Measurements from ENCODE around the gene TMEM63A.

The TMEM63A gene

GRCh38 chr1:225886159-225887029 is 4.2 kb upstream of the TMEM63A start:
- DNase-seq (ENCODE audit: low spot score): no peak

DNA sequence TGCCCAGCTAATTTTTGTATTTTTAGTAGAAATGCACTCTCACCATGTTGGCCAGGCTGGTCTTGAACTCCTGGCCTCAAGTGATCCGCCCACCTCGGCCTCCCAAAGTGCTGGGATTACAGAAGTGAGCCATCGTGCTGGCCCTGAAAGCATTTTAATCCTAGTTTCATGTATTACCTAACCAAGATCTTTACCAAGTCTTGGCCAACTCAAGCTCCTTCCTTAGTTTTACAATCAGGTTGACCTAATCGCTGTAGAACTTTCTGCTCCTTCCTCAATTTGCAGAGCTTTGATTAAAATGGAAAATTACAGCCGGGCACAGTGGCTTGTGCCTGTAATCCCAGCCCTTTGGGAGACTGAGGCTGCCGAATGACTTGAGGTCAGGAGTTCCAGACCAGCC is 3.2 kb upstream of the TMEM63A start:
- no peak for DNase-seq (ENCODE audit: low spot score)

DNA sequence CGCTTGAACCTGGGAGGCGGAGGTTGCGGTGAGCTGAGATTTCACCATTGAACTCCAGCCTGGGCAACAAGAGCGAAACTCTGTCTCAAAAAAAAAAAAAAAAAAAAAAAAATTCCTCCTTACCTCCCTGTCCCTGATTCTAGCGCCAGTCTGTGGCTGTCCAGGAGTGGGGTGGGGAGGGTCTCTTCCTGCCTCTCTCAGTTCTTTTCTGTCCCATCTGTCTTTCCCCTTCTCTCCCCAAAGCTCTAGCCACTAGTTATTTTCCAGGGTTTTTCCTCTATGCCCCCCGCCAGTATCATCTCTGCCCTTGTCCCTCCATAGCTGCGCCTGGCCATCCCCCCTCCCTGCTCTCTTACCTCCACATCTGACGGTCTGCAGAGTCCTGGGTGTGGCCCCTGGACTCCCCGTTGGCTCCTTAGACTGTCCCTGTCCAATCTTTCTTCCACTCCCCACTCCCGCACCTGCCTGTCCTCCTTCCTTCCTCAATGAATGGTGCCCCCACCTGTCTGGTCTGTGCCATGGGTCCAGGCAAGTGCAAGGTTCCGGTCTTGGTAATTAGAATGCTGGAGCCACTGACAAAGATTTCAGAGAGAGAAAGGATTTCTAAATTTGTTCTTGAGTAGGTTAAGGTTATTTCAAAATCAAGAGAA is 1.6 kb upstream of the TMEM63A start:
- DNase-seq (ENCODE audit: low spot score): no peak

DNA sequence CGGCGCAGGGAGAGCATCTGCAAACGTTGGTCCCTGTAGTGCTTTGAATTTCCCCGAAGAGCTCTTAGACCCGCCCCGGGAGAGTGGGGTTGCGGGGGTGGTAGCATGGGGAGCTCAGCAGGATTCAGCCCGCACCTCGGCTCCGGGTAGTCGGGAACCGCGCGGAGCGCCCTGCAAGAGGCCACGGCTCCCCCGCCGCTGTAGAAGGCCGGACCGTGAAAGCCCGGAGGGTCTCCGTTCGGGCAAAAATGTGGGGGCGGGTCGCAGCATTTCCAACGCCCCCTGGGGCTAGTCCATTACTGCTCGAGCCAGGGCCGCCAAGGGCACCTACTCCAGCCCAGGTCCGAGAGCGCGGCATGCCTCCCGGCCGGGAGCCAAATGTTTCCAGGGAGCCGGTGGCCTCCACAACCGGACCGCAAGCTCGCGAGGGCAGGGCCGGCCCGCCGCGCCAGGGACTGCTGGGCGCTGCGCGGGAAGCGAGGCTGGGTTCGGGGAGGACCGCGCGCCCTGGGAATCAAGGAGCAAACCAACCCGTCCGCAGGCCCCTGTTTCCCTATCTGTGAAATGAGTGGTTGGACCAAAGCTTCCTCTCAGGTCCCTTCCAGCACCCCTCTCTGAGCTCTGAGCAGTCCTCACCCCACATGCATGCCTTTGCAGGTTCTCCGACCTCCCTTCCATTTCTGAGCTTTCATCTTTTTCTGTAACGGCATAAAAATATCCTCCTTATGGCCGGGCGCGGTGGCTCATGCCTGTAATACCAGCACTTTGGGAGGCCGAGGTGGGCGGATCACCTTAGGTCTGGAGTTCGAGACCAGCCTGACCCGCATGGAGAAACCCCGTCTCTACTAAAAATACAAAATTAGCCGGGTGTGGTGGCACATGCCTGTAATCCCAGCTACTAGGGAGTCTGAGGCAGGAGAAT is 775 bp upstream of the TMEM63A start:
- DNase-seq (ENCODE audit: low spot score): no peak

DNA sequence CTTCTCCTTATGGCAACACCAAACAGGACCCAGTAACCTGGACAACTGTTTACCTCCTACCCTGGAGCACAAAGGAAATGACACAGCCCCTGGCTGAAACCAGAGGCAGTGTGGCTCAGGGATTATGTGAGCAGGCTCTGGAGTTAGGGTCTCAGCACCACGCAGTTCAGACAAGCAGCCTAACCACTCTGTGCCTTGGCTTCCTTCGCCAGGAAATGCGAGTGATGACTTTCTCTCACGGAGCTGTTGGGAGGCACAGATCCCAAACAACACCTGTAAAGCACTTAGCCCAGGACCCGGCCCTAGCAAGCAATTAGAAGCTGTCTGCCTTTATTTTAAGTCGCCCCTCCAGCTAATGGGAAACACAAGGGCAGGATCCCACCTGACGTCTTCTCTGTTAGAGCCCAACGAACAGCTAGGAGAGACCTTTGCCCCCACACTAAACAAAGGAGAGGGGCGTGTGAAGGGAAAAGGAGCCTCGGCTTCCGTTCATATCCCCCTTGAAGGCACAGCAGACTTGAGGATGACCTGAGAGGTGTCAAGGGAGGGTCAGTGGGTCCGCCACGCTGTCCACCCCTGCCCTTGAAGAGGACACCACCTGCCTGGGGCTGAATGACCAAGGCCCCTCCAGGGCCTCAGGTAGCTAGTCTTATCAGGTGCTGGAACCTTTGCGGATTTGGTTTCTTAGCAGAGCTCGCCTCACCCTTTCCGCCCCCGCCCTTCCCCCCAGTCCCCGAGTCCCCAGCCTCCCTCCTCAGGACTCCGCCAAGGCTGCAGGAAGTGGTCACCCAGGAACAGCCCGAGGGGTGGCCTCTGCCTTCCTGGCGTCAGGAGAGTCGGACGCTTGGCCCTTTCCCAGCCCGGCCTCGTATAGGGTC is 860 bp downstream of the TMEM63A start:
- peak; percentile 67 for DNase-seq (ENCODE audit: low spot score)

- no peak for DNase-seq (ENCODE audit: low spot score)
Measured at GRCh38 chr1:225880636-225881035, 1.5 kb downstream of the TMEM63A start.

GRCh38 chr1:225880222-225880588 is 2.0 kb downstream of the TMEM63A start:
- no peak for DNase-seq (ENCODE audit: low spot score)

DNA sequence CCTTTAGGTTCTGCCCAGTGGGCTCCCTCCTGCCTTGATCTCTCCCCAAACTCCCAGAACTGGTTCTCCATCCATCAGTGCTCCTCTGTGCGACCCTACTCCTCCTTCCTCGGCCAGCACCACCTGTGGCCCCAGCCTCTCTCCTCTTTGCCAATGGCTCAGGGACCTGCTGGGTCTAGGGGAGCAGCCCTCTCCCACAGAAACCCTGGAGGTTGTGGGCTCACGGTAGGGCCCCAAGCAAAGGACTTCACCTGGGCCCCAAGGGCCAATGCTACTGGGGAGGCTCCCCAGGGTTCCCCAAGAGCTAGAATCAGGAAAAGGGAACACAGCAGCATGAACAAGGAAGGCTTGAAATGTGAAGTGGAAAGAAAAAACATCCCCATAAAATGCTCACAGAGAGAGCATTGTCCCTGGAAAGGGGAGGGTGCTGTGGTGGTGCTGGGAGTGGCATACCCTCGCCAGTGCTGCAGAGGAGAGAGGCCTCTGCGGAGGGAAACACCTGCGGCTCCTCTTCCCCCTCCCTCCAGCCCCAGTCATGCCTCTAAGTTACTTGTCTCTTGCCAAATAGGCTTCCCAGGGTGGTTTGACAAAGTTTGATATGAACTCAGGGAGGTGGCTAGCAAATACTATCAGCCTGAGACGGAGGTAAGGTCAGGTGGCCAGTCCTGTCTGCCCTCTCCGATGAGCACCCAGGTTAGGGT is 2.5 kb downstream of the TMEM63A start:
- DNase-seq (ENCODE audit: low spot score): no peak

GRCh38 chr1:225878282-225878681 is 3.9 kb downstream of the TMEM63A start:
- no peak for DNase-seq (ENCODE audit: low spot score)

- DNase-seq (ENCODE audit: low spot score): no peak
Measured at GRCh38 chr1:225877580-225877979, 4.6 kb downstream of the TMEM63A start.

- no peak for DNase-seq (ENCODE audit: low spot score)
Measured at GRCh38 chr1:225876900-225877510, 5.2 kb downstream of the TMEM63A start.

GRCh38 chr1:225875044-225875815 is 7.0 kb downstream of the TMEM63A start:
- DNase-seq (ENCODE audit: low spot score): no peak

DNA sequence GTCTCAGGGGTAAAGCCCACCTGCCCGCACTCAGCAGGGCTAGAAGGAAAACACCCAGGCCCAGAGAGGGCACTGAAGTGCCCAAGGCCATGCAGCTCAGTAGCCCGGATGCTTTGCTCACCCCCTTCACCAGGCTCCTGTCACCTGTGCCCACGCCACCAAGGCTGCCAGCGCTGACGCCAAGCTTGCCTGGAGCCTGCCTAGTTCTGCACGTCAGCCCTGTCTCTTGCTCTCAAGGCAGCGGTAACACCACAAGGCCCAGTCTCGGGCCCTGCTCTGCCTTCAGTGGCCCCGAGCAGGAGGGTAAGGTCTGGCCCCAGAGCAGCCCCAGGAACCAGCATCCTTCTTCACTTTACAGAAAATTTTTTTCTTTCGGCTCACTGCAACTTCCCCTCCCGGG is 7.7 kb downstream of the TMEM63A start:
- DNase-seq (ENCODE audit: low spot score): no peak

DNA sequence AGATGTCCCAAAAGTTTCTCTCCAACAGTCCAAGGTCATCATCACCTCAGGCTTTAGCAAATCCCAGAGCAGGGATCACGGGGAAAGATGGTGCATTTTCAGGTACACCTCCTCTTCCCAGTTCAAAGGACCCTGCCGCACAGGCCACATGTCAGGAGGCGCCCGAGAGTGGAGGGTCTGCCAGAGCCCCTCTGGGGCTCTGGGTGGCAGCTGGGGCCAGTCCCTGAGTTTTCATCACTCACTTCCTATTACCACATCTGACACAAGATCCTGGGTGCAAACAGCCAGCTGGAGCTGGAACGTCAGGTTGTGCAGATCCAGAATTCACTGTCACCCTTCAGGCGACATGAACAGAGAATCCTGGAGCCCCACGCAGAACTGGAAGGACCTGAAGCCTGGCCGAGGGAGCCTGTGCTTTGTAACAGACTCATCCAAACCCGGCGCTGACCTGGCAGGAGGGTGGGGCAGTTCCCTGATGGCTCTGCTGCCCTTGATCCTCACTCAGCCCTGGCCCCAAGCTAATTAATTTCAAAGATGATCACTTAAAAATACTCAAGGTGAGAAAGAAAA is 8.8 kb downstream of the TMEM63A start:
- DNase-seq (ENCODE audit: low spot score): no peak

- no peak for DNase-seq (ENCODE audit: low spot score)
Measured at GRCh38 chr1:225872075-225872430, 10.1 kb downstream of the TMEM63A start.

- no peak for DNase-seq (ENCODE audit: low spot score)
Measured at GRCh38 chr1:225871359-225872074, 10.7 kb downstream of the TMEM63A start.

- no peak for DNase-seq (ENCODE audit: low spot score)
Measured at GRCh38 chr1:225870911-225871310, 11.3 kb downstream of the TMEM63A start.

DNA sequence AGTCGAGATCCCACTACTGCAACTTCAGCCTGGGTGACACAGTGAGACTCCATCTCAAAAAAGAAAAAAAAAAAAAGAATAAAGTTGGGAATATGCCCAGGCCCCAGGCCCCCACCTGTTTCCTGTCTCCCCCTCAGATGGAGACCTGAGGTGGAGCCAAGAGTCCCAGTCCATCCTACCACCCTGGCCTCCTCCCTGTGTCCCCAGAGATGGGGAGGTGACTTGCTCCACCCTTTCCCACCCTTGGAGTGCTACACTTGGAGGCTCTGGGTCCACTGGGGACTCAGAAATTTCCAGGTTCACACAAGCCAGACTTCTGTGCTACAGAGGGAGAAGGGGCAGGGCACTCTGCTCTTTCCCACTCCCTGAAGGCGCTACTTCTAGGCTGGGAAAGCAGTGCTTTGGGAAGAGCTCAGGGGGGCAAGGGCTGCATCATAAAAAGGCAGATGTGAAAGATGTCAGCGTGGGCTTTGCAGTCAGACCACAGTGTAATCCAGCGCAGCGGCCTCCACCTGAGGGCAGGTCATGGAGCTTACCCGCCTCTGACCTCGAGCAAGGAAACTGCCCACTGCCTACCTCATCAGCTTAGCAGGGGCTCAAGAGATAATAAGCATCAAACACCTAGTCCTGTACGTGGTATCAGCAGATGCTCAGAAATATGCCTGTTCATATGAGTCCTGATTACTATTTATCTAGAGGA is 13.4 kb downstream of the TMEM63A start:
- no peak for DNase-seq (ENCODE audit: low spot score)
